B cell (primary cell): ENCODE data around the gene AVPI1. TPM values are rescaled to one million over a fixed set of nuclear protein-coding genes. Genes with fewer than 3 reads are reported as not detected.
A peak's percentile ranks its signal among the peaks of the same experiment; 100 is the strongest.

Experiments used
- ATAC-seq: fragments of 200-7000 bp; cut with Tn5 transposase; one replicate; pipeline ENCODE4 v1.10.0; 2021; ENCODE audit warnings: low read depth, mild to moderate bottlenecking, moderate number of reproducible peaks, moderate library complexity
- CTCF ChIA-PET: fragments of 350-600 bp; sonication (Branson Sonifier 250); formaldehyde crosslinking; loops from one replicate; lab custom pipeline; 2021; ENCODE audit warnings: antibody characterized with exemption, inconsistent platforms; lab: Charles Lee
- POLR2A ChIA-PET: fragments of 350-600 bp; sonication (Branson Sonifier 250); formaldehyde crosslinking; loops from one replicate; lab custom pipeline; 2021; ENCODE audit warnings: antibody characterized with exemption; lab: Charles Lee
- DNase-seq: peaks from one replicate; pipeline ENCODE4 v3.0.0; 2013
- H2AFZ ChIP-seq: 2 replicates; pipeline ENCODE4 v1.6.1; 2012; ENCODE audit warnings: mild to moderate bottlenecking, low read depth, low read length; ENCODE audit not compliant: insufficient read depth, poor library complexity, severe bottlenecking
- H3K27ac ChIP-seq, 2 donors: 1 replicate in 1 of 2; 2 replicates in 1 of 2; pipeline ENCODE4 v1.5.1; 2012 to 2013; ENCODE audit warnings: low read length in 2 of 2, mild to moderate bottlenecking in 2 of 2, moderate library complexity in 1 of 2
- H3K27me3 ChIP-seq, 4 experiments: fragments of 200-600 bp in 1 of 4; sonication (generic) in 1 of 4; replicated peaks in 1 of 4; 1 replicate in 2 of 4; 2 replicates in 2 of 4; pipeline versions ENCODE4 v1.6.1 to v1.7.0; 2013 to 2016; ENCODE audit warnings: low read length in 3 of 4, mild to moderate bottlenecking in 2 of 4, mixed read lengths in 1 of 4, moderate library complexity in 1 of 4; ENCODE audit not compliant: insufficient read depth in 4 of 4, control insufficient read depth in 3 of 4; ENCODE audit errors: control extremely low read depth in 1 of 4
- H3K36me3 ChIP-seq, 2 experiments: replicated peaks in 1 of 2; 1 replicate in 1 of 2; 2 replicates in 1 of 2; pipeline versions ENCODE4 v1.6.1 to v1.7.1; 2013; ENCODE audit warnings: low read length in 1 of 2; ENCODE audit not compliant: insufficient read depth in 2 of 2, control insufficient read depth in 1 of 2; ENCODE audit errors: control extremely low read depth in 1 of 2, extremely low read depth in 1 of 2
- H3K4me1 ChIP-seq, 2 donors: fragments of 200-600 bp in 1 of 2; sonication (generic) in 1 of 2; 1 replicate in 1 of 2; 2 replicates in 1 of 2; pipeline versions ENCODE4 v1.5.1 to v1.6.1; 2013 to 2017; ENCODE audit warnings: low read length in 2 of 2; ENCODE audit not compliant: control insufficient read depth in 2 of 2, insufficient read depth in 2 of 2
- H3K4me2 ChIP-seq: replicated peaks from 2 replicates; pipeline ENCODE3; 2012; ENCODE audit warnings: mild to moderate bottlenecking, low read depth, low read length; ENCODE audit not compliant: poor library complexity, severe bottlenecking
- H3K4me3 ChIP-seq, 5 experiments: fragments of 200-600 bp in 1 of 5; sonication (generic) in 1 of 5; 1 replicate in 3 of 5; 2 replicates in 2 of 5; pipeline versions ENCODE4 v1.5.1 to v1.7.0; 2011 to 2016; ENCODE audit warnings: low read length in 4 of 5, mild to moderate bottlenecking in 4 of 5, low read depth in 2 of 5, control low read depth in 1 of 5, moderate library complexity in 1 of 5; ENCODE audit not compliant: insufficient read depth in 1 of 5; ENCODE audit errors: control extremely low read depth in 1 of 5, extremely low read depth in 1 of 5
- H3K79me2 ChIP-seq: fragments of 200-600 bp; sonication (generic); one replicate; pipeline ENCODE4 v1.6.0; 2016; ENCODE audit warnings: low read length; ENCODE audit not compliant: control insufficient read depth, insufficient read depth
- H3K9ac ChIP-seq: fragments of 200-600 bp; sonication (generic); 2 replicates; pipeline ENCODE4 v1.6.1; 2017; ENCODE audit warnings: mild to moderate bottlenecking, low read length, moderate library complexity
- H3K9me3 ChIP-seq, 3 donors: one replicate each; pipeline versions ENCODE4 v1.6.1 to v1.7.1; 2013; ENCODE audit warnings: low read length in 2 of 3; ENCODE audit not compliant: control insufficient read depth in 2 of 3, insufficient read depth in 1 of 3; ENCODE audit errors: control extremely low read depth in 1 of 3
- H4K20me1 ChIP-seq: 2 replicates; pipeline ENCODE4 v1.6.0; 2012; ENCODE audit warnings: mild to moderate bottlenecking, low read length; ENCODE audit not compliant: insufficient read depth, control insufficient read depth, poor library complexity, severe bottlenecking
- H3K27ac Mint-ChIP-seq: one replicate; pipeline ENCODE4 v1.8.0; 2021; ENCODE audit warnings: mixed read lengths
- H3K27me3 Mint-ChIP-seq: one replicate; pipeline ENCODE4 v1.8.0; 2021; ENCODE audit warnings: mixed read lengths
- H3K4me1 Mint-ChIP-seq: one replicate; pipeline ENCODE4 v1.8.0; 2021; ENCODE audit warnings: mixed read lengths
- H3K4me3 Mint-ChIP-seq: one replicate; pipeline ENCODE4 v1.8.0; 2021; ENCODE audit warnings: mixed read lengths
- H3K9me3 Mint-ChIP-seq: one replicate; pipeline ENCODE4 v1.8.0; 2022; ENCODE audit warnings: mixed read lengths; ENCODE audit not compliant: insufficient read depth
- CTCF ChIP-seq: fragments of 200-600 bp; IDR thresholded peaks from one replicate; pipeline ENCODE4 v1.8.0; 2022; ENCODE audit warnings: antibody characterized with exemption, mild to moderate bottlenecking
- EZH2 ChIP-seq: IDR thresholded peaks from 2 replicates; pipeline ENCODE4 v1.6.1; 2012; ENCODE audit warnings: borderline replicate concordance, low read depth, mild to moderate bottlenecking, moderate library complexity, low read length; ENCODE audit not compliant: insufficient read depth, poor library complexity, severe bottlenecking
- WGBS: methylation state at CpG from one replicate; pipeline ENCODE4 v1.1.5; 2013; ENCODE audit warnings: missing lambda C conversion rate; ENCODE audit not compliant: insufficient coverage; 5-methylcytosine and 5-hydroxymethylcytosine counted together
- intact Hi-C: fragments of 100-400 bp; cut with micrococcal nuclease; formaldehyde crosslinking; loops from one replicate; pipeline ENCODE4 v1.10.0; 2022
- polyA plus RNA-seq: library from polyadenylated mRNA; depleted of rRNA; stranded (reverse); fragments of >200 nt; gene quantifications from 2 replicates; pipeline ENCODE4 v1.2.3, GENCODE V29; 2012
- total RNA-seq, 2 donors: library from RNA; stranded (reverse); fragments of 120-200 nt in 1 of 2; gene quantifications; 1 replicate in 1 of 2; 2 replicates in 1 of 2; pipeline versions ENCODE4 v1.2.3 to v1.2.4, GENCODE V29; 2013 to 2022

Gene AVPI1
- total and polyA plus RNA-seq, 2 donors (not counting 1 experiment from before 2014, with no cell fraction given), result 3.6 to 3.9 TPM

DNA sequence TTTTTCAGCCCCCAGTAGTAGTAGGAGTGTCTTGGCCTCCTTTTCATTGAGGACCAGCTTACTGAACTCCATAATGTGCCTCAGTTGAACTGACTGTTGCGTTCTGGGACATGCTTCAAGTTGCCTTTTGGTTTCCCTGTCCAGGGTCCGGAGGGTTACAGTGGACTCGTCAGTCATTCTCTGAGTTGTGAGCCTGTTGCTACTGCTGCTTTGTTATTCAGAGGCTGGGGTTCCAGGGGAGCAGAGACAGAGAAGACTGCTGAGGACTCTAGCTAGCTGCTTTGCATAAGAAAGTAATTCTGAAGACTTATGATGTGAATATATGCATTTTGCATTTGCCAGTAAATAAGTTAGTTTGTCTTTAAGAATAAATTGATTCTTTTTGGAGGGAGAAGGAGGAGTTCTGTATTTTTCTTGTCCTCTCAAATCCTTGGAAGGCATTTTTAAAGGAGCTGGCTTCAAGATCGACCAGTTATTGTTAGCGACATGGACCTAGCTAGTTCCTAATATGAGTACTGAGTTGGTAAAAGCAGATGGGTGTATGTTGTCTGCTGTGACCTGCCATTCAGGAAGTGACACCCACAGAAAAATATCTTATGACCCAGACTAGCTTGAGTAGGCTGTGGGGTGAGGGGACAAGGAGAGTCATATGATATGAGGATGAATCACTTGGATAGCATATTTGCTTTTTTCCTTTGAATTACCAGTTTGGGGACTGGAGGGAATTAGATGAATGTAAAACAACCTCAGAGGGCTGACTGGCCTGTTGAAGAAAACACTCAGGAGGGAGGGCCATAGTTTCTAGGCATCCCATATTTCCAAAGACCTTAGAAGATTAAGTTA lies 38.3 kb downstream of the AVPI1 start:
- Histone ChIP-seq H3K27me3 (no peaks in the 10 kb centered on the region), H3K4me1 (peaks cover 11 to 13% of the 10 kb centered on the region in 2 donors), H4K20me1 (no peaks in the 10 kb centered on the region), H3K36me3 (peaks cover 15 to 37% of the 10 kb centered on the region in 2 experiments), H3K9me3 (no peaks in the 10 kb centered on the region), H3K9ac (peak overlapping the region; percentile 33), H2AFZ (no peak overlapping the region), H3K4me3 (peak overlapping the region in 2 of 5 experiments; percentile 7 to 33), H3K4me2 (peak overlapping the region; percentile 53), H3K27ac (peak overlapping the region; percentile 74 to 89), H3K79me2 (peaks cover 41% of the 10 kb centered on the region)
- CTCF ChIA-PET, result interaction anchor here (0.6 to 1.2 kb wide), 2 partner anchors 21 to 72 kb away, joined by 4 to 5 read pairs; no protein-coding TSS in a partner anchor
- DNase-seq (peak; percentile 71), ATAC-seq (peak; percentile 93)
- WGBS, result 67% methylated on average over 5 of the region's 5 CpGs
- H3K27me3 Mint-ChIP-seq, result no peaks in the 10 kb centered on the region
- TF ChIP-seq EZH2 (no peak), CTCF (no peak)
- peaks cover 19% of the 10 kb centered on the region for H3K4me1 Mint-ChIP-seq
- H3K4me3 Mint-ChIP-seq, result peak overlapping the region; percentile 65
- peak overlapping the region; percentile 86 for H3K27ac Mint-ChIP-seq
- intact Hi-C loops, result loop anchor here (1.0 kb wide), 1 partner anchor 7 kb away; no protein-coding TSS in a partner anchor
- H3K9me3 Mint-ChIP-seq, result no peaks in the 10 kb centered on the region
- POLR2A ChIA-PET, result no interaction called here

DNA sequence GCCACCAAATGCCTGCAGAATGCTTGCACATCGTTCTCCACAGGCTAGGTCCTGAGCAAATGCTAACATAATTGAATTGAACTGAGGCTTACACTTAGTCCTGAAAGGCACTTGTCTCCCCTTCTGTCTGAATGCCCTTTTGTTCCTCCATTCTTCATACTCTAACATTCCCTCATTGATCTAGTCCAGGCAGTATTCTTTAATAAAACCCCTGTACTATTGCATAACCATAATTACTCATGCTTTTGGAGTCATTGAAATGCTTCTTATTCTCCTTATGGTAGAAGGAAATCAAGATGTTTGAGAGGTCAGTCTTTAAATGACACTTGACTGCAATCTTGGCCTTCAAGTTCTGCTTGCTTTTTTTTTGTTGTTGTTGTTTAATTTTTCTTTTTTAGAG lies 39.5 kb downstream of the AVPI1 start:
- Histone ChIP-seq H3K4me3 (no peak overlapping the region), H3K4me1 (peaks cover 11 to 13% of the 10 kb centered on the region in 2 donors), H3K36me3 (peaks cover 7 to 31% of the 10 kb centered on the region in 2 experiments), H3K79me2 (peaks cover 49% of the 10 kb centered on the region), H3K27me3 (no peaks in the 10 kb centered on the region), H3K4me2 (no peak overlapping the region), H4K20me1 (no peaks in the 10 kb centered on the region), H3K27ac (no peak overlapping the region), H2AFZ (no peak overlapping the region), H3K9ac (no peak overlapping the region), H3K9me3 (no peaks in the 10 kb centered on the region)
- 89% methylated on average over 1 of the region's 1 CpG for WGBS
- DNase-seq (no peak), ATAC-seq (no peak)
- ChIA-PET CTCF (interaction anchor here (0.6 kb wide), 2 partner anchors 31 to 174 kb away, joined by 3 to 4 read pairs; no protein-coding TSS in a partner anchor), POLR2A (no interaction called here)
- Mint-ChIP-seq H3K4me1 (peaks cover 25% of the 10 kb centered on the region), H3K27me3 (no peaks in the 10 kb centered on the region), H3K9me3 (no peaks in the 10 kb centered on the region), H3K27ac (peak overlapping the region; percentile 23), H3K4me3 (no peak overlapping the region)
- intact Hi-C loops, result no loop called here
- TF ChIP-seq CTCF (no peak), EZH2 (no peak)
